Measurements from ENCODE around the gene LHX3. TPM values are rescaled to one million over a fixed set of nuclear protein-coding genes. Genes with fewer than 3 reads are reported as not detected.

The LHX3 gene
- total and polyA plus RNA-seq, 2 of the 4 experiments (the other 2 are of a cell fraction) = not detected

- H4K8ac ChIP-seq (ENCODE audit: low read depth in 2 of 2, low read length in 2 of 2) = no peak overlapping the region
- no peaks in the 10 kb centered on the region for H3K9me3 ChIP-seq (ENCODE audit: control insufficient read depth, insufficient read depth, low read length)
- H3K56ac ChIP-seq (ENCODE audit: extremely low read depth, insufficient read depth, low read length) = no peak overlapping the region
- no peak for DNase-seq
- no peak overlapping the region for H3K18ac ChIP-seq (ENCODE audit: low read depth, low read length)
- no peaks in the 10 kb centered on the region for H3K4me1 ChIP-seq (ENCODE audit: control insufficient read depth, insufficient read depth, low read length)
- no peak overlapping the region for H2AK5ac ChIP-seq (ENCODE audit: low read depth, low read length)
- H3K36me3 ChIP-seq (ENCODE audit: control insufficient read depth, insufficient read depth, low read length) = no peaks in the 10 kb centered on the region
- 46% methylated on average over 3 of the region's 11 CpGs; no CpG with 5 or more reads in 1 of the 2 experiments for WGBS, 2 experiments (ENCODE audit: extremely low coverage in 2 of 2, insufficient read length in 1 of 2)
- no peak overlapping the region for H2AK9ac ChIP-seq (replicated peaks; ENCODE audit: low read depth, low read length, poor library complexity)
- H3K9me1 ChIP-seq (ENCODE audit: insufficient read depth, low read length) = no peaks in the 10 kb centered on the region
- no peak for ATAC-seq (ENCODE audit: low read depth)
- no peak overlapping the region for H3K9ac ChIP-seq (ENCODE audit: low read depth, low read length)
- dilution Hi-C loops (cut with HindIII; ENCODE audit: low sequenced_read_pairs, unreplicated experiment) (no loop called here), in situ Hi-C loops (cut with MboI; ENCODE audit: low sequenced_read_pairs) (no loop called here), intact Hi-C loops (cut with micrococcal nuclease) (no loop called here)
- no peak overlapping the region for H3K4ac ChIP-seq (ENCODE audit: low read depth, low read length)
- H4K5ac ChIP-seq (ENCODE audit: low read depth, low read length) = no peak overlapping the region
- ChIA-PET POLR2A (ENCODE audit: unreplicated experiment) (no interaction called here), CTCF (no interaction called here)
- H3K4me3 ChIP-seq (ENCODE audit: insufficient read depth, low read depth, low read length) = no peak overlapping the region
- no TSS peak for BruUV-seq (replicated peaks)
- H2BK120ac ChIP-seq (ENCODE audit: low read depth, low read length) = no peak overlapping the region
- no peak overlapping the region for H3K4me2 ChIP-seq (ENCODE audit: low read depth, low read length)
- no peak overlapping the region for H3K27ac ChIP-seq (ENCODE audit: insufficient read depth, low read length)
- no peak overlapping the region for H3K14ac ChIP-seq (replicated peaks; ENCODE audit: low read depth, low read length)
- no peak overlapping the region for H2BK15ac ChIP-seq (ENCODE audit: low read depth, low read length)
- H3K27me3 ChIP-seq (ENCODE audit: control insufficient read depth, insufficient read depth, low read length) = peaks cover 53% of the 10 kb centered on the region
- H2BK5ac ChIP-seq (ENCODE audit: low read depth, low read length, poor library complexity, severe bottlenecking) = no peak overlapping the region
- no peak overlapping the region for H3K23ac ChIP-seq (ENCODE audit: low read depth, low read length)
- TF ChIP-seq ELK1 (IDR thresholded peaks at IDR 0.05; ENCODE audit: borderline replicate concordance, low read depth, low read length) (no peak), MAZ (IDR thresholded peaks at IDR 0.05; ENCODE audit: borderline replicate concordance, low read depth, low read length) (no peak), NFE2L2 (IDR thresholded peaks at IDR 0.05; ENCODE audit: low read depth, low read length) (no peak), POLR2A (IDR thresholded peaks at IDR 0.05; ENCODE audit: low read depth, low read length) (no peak), RFX5 (IDR thresholded peaks at IDR 0.05; ENCODE audit: low read depth, low read length) (no peak), RAD21 (IDR thresholded peaks at IDR 0.05; ENCODE audit: low read length) (no peak), RCOR1 (IDR thresholded peaks at IDR 0.05; ENCODE audit: insufficient replicate concordance, low read length) (no peak)
- no peaks in the 10 kb centered on the region for H4K20me1 ChIP-seq (ENCODE audit: insufficient read depth, low read length)
- H2AFZ ChIP-seq (replicated peaks; ENCODE audit: low read length, poor library complexity) = no peak overlapping the region
- no peak overlapping the region for H2BK20ac ChIP-seq (ENCODE audit: low read depth, low read length)
- no peak overlapping the region for H4K91ac ChIP-seq (ENCODE audit: insufficient read depth, low read depth, low read length)
- no peaks in the 10 kb centered on the region for H3K79me1 ChIP-seq (ENCODE audit: low read depth in 1 of 2, low read length in 2 of 2)
Measured at GRCh38 chr9:136180586-136180985, 24.3 kb downstream of the LHX3 start.

Data from IMR-90 (cell line).